Neural cell (in vitro differentiated cells): ENCODE results near the gene CEP295NL. TPM values are rescaled to one million over a fixed set of nuclear protein-coding genes. Genes with fewer than 3 reads are reported as not detected.

ENCODE experiments used
- H2AFZ ChIP-seq: fragments of 200-600, 300-800 bp; sonication (generic), shearing (Covaris generic); 2 replicates; pipeline ENCODE4 v1.6.0; 2014; ENCODE audit warnings: low read depth, mild to moderate bottlenecking, antibody characterized with exemption, low read length, moderate library complexity
- H3F3A ChIP-seq: fragments of 200-600 bp; shearing (Covaris generic); 2 replicates; pipeline ENCODE4 v1.6.1; 2016; ENCODE audit warnings: mild to moderate bottlenecking, moderate library complexity, mixed read lengths, antibody characterized with exemption, low read length; ENCODE audit not compliant: insufficient read depth, poor library complexity, severe bottlenecking
- H3K27ac ChIP-seq: fragments of 200-600, 300-800 bp; sonication (generic), shearing (Covaris generic); 2 replicates; pipeline ENCODE4 v1.5.1; 2014; ENCODE audit warnings: mild to moderate bottlenecking, low read length, moderate library complexity
- H3K27me3 ChIP-seq: fragments of 300-800, 200-600 bp; sonication (generic), shearing (Covaris generic); 2 replicates; pipeline ENCODE4 v1.6.0; 2014; ENCODE audit warnings: mild to moderate bottlenecking, low read depth, low read length, moderate library complexity; ENCODE audit not compliant: insufficient read depth
- H3K36me3 ChIP-seq: fragments of 300-800, 200-600 bp; sonication (generic), shearing (Covaris generic); 2 replicates; pipeline ENCODE4 v1.5.1; 2014; ENCODE audit warnings: mild to moderate bottlenecking, antibody characterized with exemption, low read length, moderate library complexity; ENCODE audit not compliant: insufficient read depth
- H3K4me2 ChIP-seq: fragments of 300-800, 200-600 bp; sonication (generic), shearing (Covaris generic); 2 replicates; pipeline ENCODE4 v1.6.0; 2014; ENCODE audit warnings: mild to moderate bottlenecking, low read length
- H3K4me3 ChIP-seq: fragments of 300-800, 200-600 bp; sonication (generic), shearing (Covaris generic); 2 replicates; pipeline ENCODE4 v1.5.1; 2014; ENCODE audit warnings: mild to moderate bottlenecking, low read length, moderate library complexity
- H3K79me2 ChIP-seq: fragments of 200-600 bp; shearing (Covaris generic); replicated peaks from 2 replicates; pipeline ENCODE4 v1.6.0; 2014; ENCODE audit warnings: mild to moderate bottlenecking, low read length, moderate library complexity; ENCODE audit not compliant: insufficient read depth
- H3K9ac ChIP-seq: fragments of 300-800, 200-600 bp; sonication (generic), shearing (Covaris generic); 2 replicates; pipeline ENCODE4 v1.6.1; 2016; ENCODE audit warnings: mild to moderate bottlenecking, low read length, mixed read lengths
- H3K9me2 ChIP-seq: fragments of 200-600 bp; shearing (Covaris generic); 2 replicates; pipeline ENCODE4 v1.6.1; 2016; ENCODE audit warnings: mild to moderate bottlenecking, low read length, mixed read lengths; ENCODE audit not compliant: insufficient read depth
- H3K9me3 ChIP-seq: fragments of 200-600, 300-800 bp; sonication (generic), shearing (Covaris generic); 2 replicates; pipeline ENCODE4 v1.6.1; 2016; ENCODE audit warnings: mild to moderate bottlenecking, mixed run types, low read length, moderate library complexity, mixed read lengths
- H4K20me1 ChIP-seq: fragments of 200-600 bp; shearing (Covaris generic); 2 replicates; pipeline ENCODE4 v1.6.1; 2016; ENCODE audit warnings: mild to moderate bottlenecking, mixed run types; ENCODE audit not compliant: insufficient read depth
- CTCF ChIP-seq: fragments of 450-650 bp; IDR thresholded peaks from 2 replicates; pipeline ENCODE4 v1.5.1; 2014; ENCODE audit warnings: antibody characterized with exemption, mild to moderate bottlenecking, moderate library complexity; ENCODE audit not compliant: poor library complexity, severe bottlenecking
- EP300 ChIP-seq: fragments of 450-650 bp; conservative IDR thresholded peaks from 2 replicates; pipeline ENCODE4 v1.6.1; 2014; ENCODE audit warnings: antibody characterized with exemption, mild to moderate bottlenecking, moderate library complexity; ENCODE audit not compliant: poor library complexity, severe bottlenecking
- EZH2 ChIP-seq: fragments of 200-600, 300-800 bp; shearing (Covaris generic), sonication (generic); IDR thresholded peaks from 2 replicates; pipeline ENCODE4 v1.6.1; 2014; ENCODE audit warnings: antibody characterized with exemption, low read length, borderline replicate concordance, mild to moderate bottlenecking; ENCODE audit not compliant: insufficient read depth, poor library complexity, severe bottlenecking
- MXI1 ChIP-seq: fragments of 450-650 bp; conservative IDR thresholded peaks from 2 replicates; pipeline ENCODE4 v1.6.1; 2014; ENCODE audit warnings: antibody characterized with exemption, mild to moderate bottlenecking; ENCODE audit not compliant: poor library complexity, severe bottlenecking
- POLR2AphosphoS5 ChIP-seq: IDR thresholded peaks from 2 replicates; pipeline ENCODE4 v1.6.1; 2012
- RAD21 ChIP-seq: fragments of 450-650 bp; conservative IDR thresholded peaks from 2 replicates; pipeline ENCODE4 v1.6.1; 2014; ENCODE audit warnings: antibody characterized with exemption, mild to moderate bottlenecking, moderate library complexity
- REST ChIP-seq: IDR thresholded peaks from 2 replicates; pipeline ENCODE4 v1.6.1; 2012; ENCODE audit warnings: borderline replicate concordance
- SMC3 ChIP-seq: fragments of 450-650 bp; conservative IDR thresholded peaks from 2 replicates; pipeline ENCODE4 v1.6.1; 2014; ENCODE audit warnings: antibody characterized with exemption, mild to moderate bottlenecking, moderate library complexity; ENCODE audit not compliant: poor library complexity
- TAF1 ChIP-seq: IDR thresholded peaks from 2 replicates; pipeline ENCODE4 v1.6.1; 2012; ENCODE audit warnings: low read depth
- polyA plus RNA-seq: library from polyadenylated mRNA; depleted of rRNA; stranded (reverse); fragments of >200 nt; gene quantifications from 2 replicates; pipeline ENCODE4 v1.2.3, GENCODE V29; 2014

The CEP295NL gene
- polyA plus RNA-seq, 1 donor from 2014 or later: not detected

GRCh38 chr17:78925234-78925633 is 22.2 kb upstream of the CEP295NL start, which contains the start of gene TIMP2:
Gene TIMP2 (minus strand): TSS chr17:78925387. CDS start chr17:78925088, 299 bp downstream.
- H2AFZ ChIP-seq: peak within 1 kb of the TSS; percentile 51
- peak within 1 kb of the TSS; percentile 89 for H3K4me2 ChIP-seq
- H3K4me3 ChIP-seq: peak within 1 kb of the TSS; percentile 91
- H3K36me3 ChIP-seq: no peaks in the 10 kb centered on the region
- H3K9ac ChIP-seq: peak within 1 kb of the TSS; percentile 76
- no peak for TF ChIP-seq RAD21
- no peak for TF ChIP-seq MXI1
- TF ChIP-seq EP300: no peak
- TF ChIP-seq SMC3: no peak
- peak; percentile 82 for TF ChIP-seq POLR2AphosphoS5
- TF ChIP-seq TAF1: peak; percentile 87
- peak; percentile 47 for TF ChIP-seq REST
- H3F3A ChIP-seq: no peaks in the 10 kb centered on the region
- H3K27ac ChIP-seq: peak within 1 kb of the TSS; percentile 66
- no peaks in the 10 kb centered on the region for H4K20me1 ChIP-seq
- H3K9me3 ChIP-seq: no peaks in the 10 kb centered on the region
- no peaks in the 10 kb centered on the region for H3K27me3 ChIP-seq
- H3K79me2 ChIP-seq: peaks cover 43% of the 10 kb centered on the region
- H3K9me2 ChIP-seq: no peaks in the 10 kb centered on the region

GRCh38 chr17:78924481-78925151 is 21.6 kb upstream of the CEP295NL start:
- H3F3A ChIP-seq: no peaks in the 10 kb centered on the region
- TF ChIP-seq RAD21 (no peak), TAF1 (no peak), SMC3 (no peak), EZH2 (no peak), REST (no peak), MXI1 (no peak), CTCF (no peak), POLR2AphosphoS5 (no peak), EP300 (no peak)
- H3K36me3 ChIP-seq: no peaks in the 10 kb centered on the region
- H3K9ac ChIP-seq: peak overlapping the region; percentile 76
- peak overlapping the region; percentile 89 for H3K4me2 ChIP-seq
- no peaks in the 10 kb centered on the region for H4K20me1 ChIP-seq
- no peak overlapping the region for H2AFZ ChIP-seq
- no peaks in the 10 kb centered on the region for H3K27me3 ChIP-seq
- H3K9me2 ChIP-seq: no peaks in the 10 kb centered on the region
- H3K9me3 ChIP-seq: no peaks in the 10 kb centered on the region
- H3K27ac ChIP-seq: peak overlapping the region; percentile 31
- H3K4me3 ChIP-seq: peak overlapping the region; percentile 91
- H3K79me2 ChIP-seq: peaks cover 50% of the 10 kb centered on the region
